Upper lobe of left lung (tissue), 6 donors: Measurements from ENCODE around the gene MACROD2. TPM values are rescaled to one million over a fixed set of nuclear protein-coding genes. Genes with fewer than 3 reads are reported as not detected.
"Not testable (repeated sequence)": the region's sequence is repeated elsewhere in the genome, so short reads cannot be mapped to it uniquely, and the experiment has no call there.

Experiments used
- ATAC-seq, 2 donors: fragments of 200-7000 bp; cut with Tn5 transposase; one replicate each; pipeline ENCODE4 v1.9.1; 2022; ENCODE audit warnings: mild to moderate bottlenecking in 2 of 2, moderate library complexity in 2 of 2; ENCODE audit not compliant: low FRiP score in 2 of 2
- DNase-seq, 2 donors: peaks; one replicate each; pipeline ENCODE4 v3.0.0-alpha.2; 2019 to 2020
- H3K27ac ChIP-seq, 4 donors: fragments of 200-600 bp; sonication (generic); one replicate each; pipeline ENCODE4 v1.5.1; 2016 to 2019
- H3K27me3 ChIP-seq, 4 donors: fragments of 200-600 bp; sonication (generic); one replicate each; pipeline ENCODE4 v1.5.1; 2017 to 2019
- H3K36me3 ChIP-seq, 4 donors: fragments of 200-600 bp; sonication (generic); one replicate each; pipeline ENCODE4 v1.5.1; 2016 to 2019
- H3K4me1 ChIP-seq, 4 donors: fragments of 200-600 bp; sonication (generic); one replicate each; pipeline ENCODE4 v1.5.1; 2018 to 2019
- H3K4me3 ChIP-seq, 4 donors: fragments of 200-600 bp; sonication (generic); one replicate each; pipeline ENCODE4 v1.5.1; 2017 to 2019; ENCODE audit warnings: mild to moderate bottlenecking in 2 of 4, moderate library complexity in 1 of 4
- H3K9me3 ChIP-seq, 4 donors: fragments of 200-600 bp; sonication (generic); one replicate each; pipeline ENCODE4 v1.5.1; 2018 to 2019
- EP300 ChIP-seq, 4 donors: sonication (generic); formaldehyde crosslinking; IDR thresholded peaks; one replicate each; pipeline ENCODE4 v1.5.1; 2017; ENCODE audit warnings: antibody characterized with exemption in 4 of 4, control low read depth in 2 of 4
- POLR2A ChIP-seq, 4 donors: fragments of 450-650 bp; IDR thresholded peaks; one replicate each; pipeline ENCODE4 v1.5.1; 2016 to 2017; ENCODE audit warnings: antibody characterized with exemption in 4 of 4, mild to moderate bottlenecking in 2 of 4
- POLR2AphosphoS5 ChIP-seq, 2 donors: sonication (generic); formaldehyde crosslinking; IDR thresholded peaks; one replicate each; pipeline ENCODE4 v1.5.1; 2017; ENCODE audit warnings: antibody characterized with exemption in 2 of 2
- WGBS, 2 donors: methylation state at CpG; one replicate each; pipeline ENCODE4 v1.1.5; 2017 to 2018; 5-methylcytosine and 5-hydroxymethylcytosine counted together
- total RNA-seq, 6 donors: library from RNA; depleted of rRNA in 4 of 6; stranded (reverse); fragments of >200 nt in 4 of 6; gene quantifications; one replicate each; pipeline versions ENCODE4 v1.1.0 to v1.2.1, GENCODE V29; 2016 to 2021
- TF ChIP-seq, protein P1 (sequence below), 6 experiments: fragments of 450-650 bp in 4 of 6; fragments of 200-600 bp in 2 of 6; sonication (generic) in 2 of 6; IDR thresholded peaks; one replicate each; pipeline ENCODE4 v1.5.1; 2016 to 2019; ENCODE audit warnings: antibody characterized with exemption in 6 of 6
- donor health status: DM: no; HTN: no; CAD: no; lungs with moderate emphysema.
- donor health status: DM: no; HTN: yes; CAD: no; lungs with severe emphysema.

Gene MACROD2
- total RNA-seq, 6 donors from 2014 or later: 20.7 to 84.3 (median 36.3) TPM

GRCh38 chr20:14223806-14224205, 228.5 kb downstream of the MACROD2 start:
- no peaks in the 10 kb centered on the region for H3K4me1 ChIP-seq
- ATAC-seq: no peak
- TF ChIP-seq POLR2A (IDR thresholded peaks at IDR 0.05) (no peak), POLR2AphosphoS5 (IDR thresholded peaks at IDR 0.05) (no peak), EP300 (IDR thresholded peaks at IDR 0.05) (no peak)
- TF ChIP-seq, protein P1, sequence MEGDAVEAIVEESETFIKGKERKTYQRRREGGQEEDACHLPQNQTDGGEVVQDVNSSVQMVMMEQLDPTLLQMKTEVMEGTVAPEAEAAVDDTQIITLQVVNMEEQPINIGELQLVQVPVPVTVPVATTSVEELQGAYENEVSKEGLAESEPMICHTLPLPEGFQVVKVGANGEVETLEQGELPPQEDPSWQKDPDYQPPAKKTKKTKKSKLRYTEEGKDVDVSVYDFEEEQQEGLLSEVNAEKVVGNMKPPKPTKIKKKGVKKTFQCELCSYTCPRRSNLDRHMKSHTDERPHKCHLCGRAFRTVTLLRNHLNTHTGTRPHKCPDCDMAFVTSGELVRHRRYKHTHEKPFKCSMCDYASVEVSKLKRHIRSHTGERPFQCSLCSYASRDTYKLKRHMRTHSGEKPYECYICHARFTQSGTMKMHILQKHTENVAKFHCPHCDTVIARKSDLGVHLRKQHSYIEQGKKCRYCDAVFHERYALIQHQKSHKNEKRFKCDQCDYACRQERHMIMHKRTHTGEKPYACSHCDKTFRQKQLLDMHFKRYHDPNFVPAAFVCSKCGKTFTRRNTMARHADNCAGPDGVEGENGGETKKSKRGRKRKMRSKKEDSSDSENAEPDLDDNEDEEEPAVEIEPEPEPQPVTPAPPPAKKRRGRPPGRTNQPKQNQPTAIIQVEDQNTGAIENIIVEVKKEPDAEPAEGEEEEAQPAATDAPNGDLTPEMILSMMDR (IDR thresholded peaks at IDR 0.05): no peak
- peaks cover 0 to 3% (median 0%) of the 10 kb centered on the region in 4 donors for H3K9me3 ChIP-seq
- no peak overlapping the region for H3K4me3 ChIP-seq
- no peak overlapping the region for H3K27ac ChIP-seq
- no peaks in the 10 kb centered on the region for H3K27me3 ChIP-seq
- H3K36me3 ChIP-seq: no peaks in the 10 kb centered on the region
- DNase-seq: no peak
- 88 to 93% methylated on average over 3 of the region's 3 CpGs for WGBS, 2 donors

DNA sequence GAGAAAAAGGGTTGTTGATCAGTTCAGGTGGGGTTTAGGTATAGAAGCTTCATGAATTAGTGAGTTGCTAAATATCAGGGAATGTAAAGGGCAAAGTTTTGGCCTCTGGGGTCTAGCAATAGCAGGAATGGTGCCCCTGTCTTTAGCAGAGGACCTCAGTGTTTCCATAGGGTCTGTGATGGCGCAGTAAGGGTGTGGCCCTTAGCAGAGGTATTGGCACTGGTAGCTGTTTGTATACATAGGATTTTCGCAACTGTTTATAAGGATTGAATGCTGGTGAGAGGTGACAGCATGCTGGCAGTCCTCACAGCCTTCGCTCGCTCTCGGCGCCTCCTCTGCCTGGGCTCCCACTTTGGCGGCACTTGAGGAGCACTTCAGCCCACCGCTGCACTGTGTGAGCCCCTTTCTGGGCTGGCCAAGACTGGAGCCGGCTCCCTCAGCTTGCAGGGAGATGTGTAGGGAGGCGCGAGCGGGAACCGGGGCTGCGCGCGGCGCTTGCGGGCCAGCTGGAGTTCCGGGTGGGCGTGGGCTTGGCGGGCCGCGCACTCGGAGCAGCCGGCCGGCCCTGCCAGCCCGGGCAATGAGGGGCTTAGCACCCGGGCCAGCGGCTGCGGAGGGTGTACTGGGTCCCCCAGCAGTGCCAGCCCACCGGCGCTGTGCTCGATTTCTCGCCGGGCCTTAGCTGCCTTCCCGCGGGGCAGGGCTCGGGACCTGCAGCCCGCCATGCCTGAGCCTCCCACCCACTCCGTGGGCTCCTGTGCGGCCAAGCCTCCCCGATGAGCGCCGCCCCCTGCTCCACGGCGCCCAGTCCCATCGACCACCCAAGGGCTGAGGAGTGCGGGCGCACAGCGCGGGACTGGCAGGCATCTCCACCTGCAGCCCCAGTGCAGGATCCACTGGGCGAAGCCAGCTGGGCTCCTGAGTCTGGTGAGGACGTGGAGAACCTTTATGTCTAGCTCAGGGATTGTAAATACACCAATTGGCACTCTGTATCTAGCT, 231.0 kb downstream of the MACROD2 start:
- H3K4me1 ChIP-seq, H3K27me3 ChIP-seq, ATAC-seq, H3K36me3 ChIP-seq, H3K9me3 ChIP-seq, H3K27ac ChIP-seq: not testable (repeated sequence)
- DNase-seq: peak in 1 of 2 donors; percentile 81
- 64 to 73% methylated on average over 11 to 41 of the region's 53 CpGs for WGBS, 2 donors
- peak overlapping the region in 3 of 4 donors; percentile 35 to 42 (median 42) for H3K4me3 ChIP-seq

- ATAC-seq (no peak), DNase-seq (no peak)
- Histone ChIP-seq H3K27me3 (no peaks in the 10 kb centered on the region), H3K27ac (no peak overlapping the region), H3K4me1 (no peaks in the 10 kb centered on the region), H3K9me3 (no peaks in the 10 kb centered on the region), H3K36me3 (no peaks in the 10 kb centered on the region), H3K4me3 (no peak overlapping the region)
- WGBS, 2 donors: 66 to 77% methylated on average over 2 of the region's 2 CpGs
- no peak for TF ChIP-seq POLR2A (IDR thresholded peaks at IDR 0.05)
- TF ChIP-seq, protein P1 (IDR thresholded peaks at IDR 0.05): no peak
Measured at GRCh38 chr20:14232650-14233049, 237.3 kb downstream of the MACROD2 start.

DNA sequence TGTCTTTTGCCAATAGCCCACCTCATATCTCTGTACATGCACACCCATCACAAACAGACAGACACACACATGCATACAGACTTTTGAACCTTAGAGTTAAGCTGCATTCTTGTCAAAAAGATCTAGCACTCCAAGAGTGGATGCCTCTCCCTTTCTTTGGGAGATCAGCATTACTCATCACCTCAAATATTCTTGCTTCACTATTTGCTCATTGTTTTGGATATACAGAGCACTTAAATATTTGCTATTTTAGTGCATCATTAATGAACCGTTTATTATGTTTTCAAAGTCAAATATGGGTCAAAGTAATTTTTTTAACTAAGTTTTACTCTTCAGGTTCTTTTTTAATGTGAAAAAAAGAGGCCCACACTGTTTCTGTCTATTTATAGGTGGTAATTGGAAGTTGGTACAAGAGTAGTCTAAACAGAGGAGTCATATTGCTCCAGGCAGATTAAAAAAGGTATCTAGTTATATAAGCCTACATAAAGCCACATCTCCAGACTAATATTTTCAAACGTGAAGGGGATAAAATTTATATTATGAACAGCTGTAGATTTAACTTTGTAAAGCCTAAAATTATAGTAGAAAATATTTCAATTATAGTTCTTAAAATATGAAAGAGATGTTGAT, 239.5 kb downstream of the MACROD2 start:
- 57 to 58% methylated on average over 2 of the region's 2 CpGs for WGBS, 2 donors
- no peak for DNase-seq
- TF ChIP-seq POLR2AphosphoS5 (IDR thresholded peaks at IDR 0.05) (no peak), POLR2A (IDR thresholded peaks at IDR 0.05) (no peak), EP300 (IDR thresholded peaks at IDR 0.05) (no peak)
- TF ChIP-seq, protein P1 (IDR thresholded peaks at IDR 0.05): no peak
- no peak overlapping the region for H3K27ac ChIP-seq
- H3K4me3 ChIP-seq: no peak overlapping the region
- ATAC-seq: no peak
- H3K4me1 ChIP-seq: no peaks in the 10 kb centered on the region
- no peaks in the 10 kb centered on the region for H3K27me3 ChIP-seq
- no peaks in the 10 kb centered on the region for H3K36me3 ChIP-seq
- H3K9me3 ChIP-seq: no peaks in the 10 kb centered on the region

DNA sequence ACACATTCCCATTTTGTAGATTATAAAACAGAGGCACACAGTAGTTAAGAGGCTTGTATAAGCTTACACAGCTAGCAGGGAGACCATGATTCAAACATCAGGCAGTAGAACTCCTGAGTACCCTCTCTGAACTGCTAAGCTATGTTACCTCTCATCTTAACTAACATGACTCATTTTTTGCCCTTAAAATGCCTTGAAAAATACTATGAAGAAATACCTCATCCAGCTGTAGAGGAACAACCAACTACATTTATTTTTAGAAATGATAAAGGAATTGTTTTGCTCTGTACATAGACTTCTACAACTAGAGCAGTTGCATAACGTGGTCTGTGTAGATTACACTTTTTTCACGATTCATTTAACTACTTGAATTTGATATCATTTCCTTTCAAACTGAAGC, 240.0 kb downstream of the MACROD2 start:
- DNase-seq (no peak), ATAC-seq (no peak)
- Histone ChIP-seq H3K4me1 (no peaks in the 10 kb centered on the region), H3K27me3 (no peaks in the 10 kb centered on the region), H3K9me3 (no peaks in the 10 kb centered on the region), H3K27ac (no peak overlapping the region), H3K4me3 (no peak overlapping the region), H3K36me3 (no peaks in the 10 kb centered on the region)
- TF ChIP-seq, protein P1 (IDR thresholded peaks at IDR 0.05): no peak
- peak in 1 of 4 donors; percentile 9 for TF ChIP-seq EP300 (IDR thresholded peaks at IDR 0.05)
- WGBS, 2 donors: 57 to 59% methylated on average over 2 of the region's 2 CpGs
